Activated T-cell treated with anti-CD3 and anti-CD28 coated beads for 4 hours (primary cell): ENCODE measurements around the gene SULT4A1.

Source experiments
- DNase-seq: peaks from one replicate; pipeline ENCODE4 v3.0.0-alpha.2; 2020

Gene SULT4A1

GRCh38 chr22:43859621-43860020, 2.7 kb downstream of the SULT4A1 start:
- no peak for DNase-seq

- DNase-seq, result no peak
These were observed 3.1 kb downstream of the SULT4A1 start for GRCh38 chr22:43859176-43859575.

DNA sequence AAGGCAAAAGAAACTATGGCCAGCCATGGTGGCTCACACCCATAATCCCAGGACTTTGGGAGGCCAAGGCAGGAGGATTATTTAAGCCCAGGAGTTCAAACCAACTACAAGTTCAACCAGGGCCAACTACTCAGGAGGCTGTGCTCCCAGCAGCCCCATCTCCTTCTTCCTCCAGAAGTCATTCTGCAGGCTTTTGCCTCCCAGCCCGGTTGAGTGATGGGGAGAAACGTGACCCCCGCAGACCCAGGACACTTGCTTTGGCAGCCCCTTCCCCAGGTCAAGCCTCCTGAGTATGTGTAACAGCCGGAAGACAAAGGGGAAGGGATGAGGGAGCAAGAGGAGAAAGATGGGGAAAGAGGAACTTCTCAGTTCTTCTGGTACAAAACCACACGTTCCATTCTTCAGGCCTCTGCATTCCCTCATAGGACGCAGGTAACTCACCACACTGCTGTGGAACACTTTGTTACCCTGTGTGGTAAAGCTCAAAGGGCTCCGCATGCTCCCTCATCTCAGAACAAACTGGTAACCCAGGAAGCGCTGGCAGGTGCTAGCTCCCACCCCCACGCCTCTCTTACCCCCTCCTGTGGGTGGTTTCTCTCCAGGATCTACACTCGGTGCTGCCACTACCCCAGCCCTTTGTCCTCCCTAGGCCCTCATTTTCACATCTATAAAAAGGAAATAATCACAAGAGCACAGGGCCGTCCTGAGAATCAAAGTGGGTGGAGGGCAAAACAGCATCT, 4.0 kb downstream of the SULT4A1 start:
- no peak for DNase-seq

DNA sequence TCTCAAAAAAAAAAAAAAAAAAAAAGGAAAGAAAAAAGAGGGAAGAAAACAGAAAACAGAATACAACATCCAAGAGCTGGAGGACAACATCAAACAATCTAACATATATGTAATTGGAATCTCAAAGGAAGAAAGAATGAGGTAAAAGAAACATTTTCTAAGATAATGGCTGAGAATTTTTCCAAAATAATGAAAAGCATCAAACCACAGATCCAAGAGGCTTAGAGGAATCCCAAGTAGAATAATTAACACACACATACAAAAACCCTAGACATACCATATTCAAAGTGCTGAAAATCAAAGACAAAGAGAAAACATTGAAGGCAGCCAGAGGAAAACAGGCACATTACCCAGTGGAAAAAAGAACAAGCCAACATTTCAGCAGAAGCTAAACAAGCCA, 4.9 kb downstream of the SULT4A1 start:
- DNase-seq, result no peak

DNA sequence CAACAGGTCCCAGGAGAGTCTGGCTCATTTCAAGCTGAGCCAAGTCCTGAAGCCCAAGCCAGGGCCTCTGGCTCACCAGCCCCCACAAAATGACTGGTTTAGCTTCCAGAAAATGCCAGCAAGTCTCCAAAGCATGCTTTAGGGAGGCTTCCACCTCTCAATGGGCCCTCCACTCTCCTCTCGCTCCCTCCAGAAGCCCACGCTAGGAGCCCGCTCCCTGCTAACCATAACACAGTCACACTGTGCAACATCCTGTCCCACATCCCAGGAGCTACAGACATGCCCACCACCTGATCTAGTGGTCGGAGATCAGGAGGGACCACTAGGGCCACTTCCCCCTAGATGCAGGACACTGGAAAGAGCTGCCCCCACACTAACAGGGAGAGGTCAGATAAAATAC, 6.9 kb downstream of the SULT4A1 start:
- DNase-seq, result no peak

DNA sequence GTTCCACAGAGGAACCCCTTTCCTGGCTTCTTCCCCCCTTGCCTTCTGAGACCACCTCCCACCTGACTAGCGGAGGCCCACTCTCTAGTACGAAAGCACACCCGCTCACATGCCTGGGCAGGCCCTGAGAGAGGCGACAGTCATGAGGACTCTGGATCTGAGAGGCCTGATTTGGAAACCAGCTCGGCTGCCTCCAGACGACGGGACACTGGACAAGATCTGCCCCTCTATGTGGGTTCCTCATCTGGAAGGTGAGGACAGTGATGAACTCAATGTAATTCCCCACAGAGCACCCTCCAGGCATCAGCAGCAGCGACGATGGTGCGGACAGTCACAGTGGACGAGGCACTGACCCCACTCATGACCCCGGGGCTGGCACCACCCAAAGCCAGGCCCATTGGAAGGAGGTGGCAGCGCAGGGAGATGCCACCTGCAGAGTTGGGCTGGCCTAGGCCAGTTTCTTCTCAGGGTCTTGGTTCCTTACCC, 7.5 kb downstream of the SULT4A1 start:
- no peak for DNase-seq

DNA sequence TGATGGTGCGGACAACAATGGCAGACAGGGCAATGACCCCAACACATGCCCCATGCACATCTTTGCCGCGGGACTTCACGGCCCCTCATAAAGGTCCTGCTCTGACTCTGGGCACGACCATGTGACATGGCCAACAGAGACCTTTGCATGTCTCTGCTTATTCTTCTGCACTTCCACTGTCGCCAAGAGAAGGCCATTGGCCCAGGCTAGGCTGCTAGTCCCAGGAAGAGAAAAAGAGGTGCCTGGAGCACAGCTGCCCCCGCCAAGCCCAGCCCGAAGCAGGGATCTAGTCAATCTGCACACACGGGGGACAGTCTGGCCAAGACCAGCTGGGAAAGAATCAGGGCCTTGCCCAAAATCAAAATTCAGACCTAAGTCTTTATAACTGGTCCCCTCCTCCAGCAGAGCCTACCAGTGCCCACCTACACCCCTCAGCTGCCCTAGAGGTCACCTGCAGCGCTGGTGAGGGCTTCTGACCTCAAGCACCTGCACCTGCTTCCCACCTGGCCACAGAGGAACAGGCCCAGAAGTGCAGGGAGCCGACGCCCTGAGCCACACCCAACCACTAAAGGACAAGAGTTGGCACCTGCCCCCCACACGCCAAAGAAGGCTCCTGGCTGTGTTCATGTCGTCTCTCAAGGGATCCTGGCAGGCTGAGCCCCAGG, 8.1 kb downstream of the SULT4A1 start:
- DNase-seq, result no peak

DNA sequence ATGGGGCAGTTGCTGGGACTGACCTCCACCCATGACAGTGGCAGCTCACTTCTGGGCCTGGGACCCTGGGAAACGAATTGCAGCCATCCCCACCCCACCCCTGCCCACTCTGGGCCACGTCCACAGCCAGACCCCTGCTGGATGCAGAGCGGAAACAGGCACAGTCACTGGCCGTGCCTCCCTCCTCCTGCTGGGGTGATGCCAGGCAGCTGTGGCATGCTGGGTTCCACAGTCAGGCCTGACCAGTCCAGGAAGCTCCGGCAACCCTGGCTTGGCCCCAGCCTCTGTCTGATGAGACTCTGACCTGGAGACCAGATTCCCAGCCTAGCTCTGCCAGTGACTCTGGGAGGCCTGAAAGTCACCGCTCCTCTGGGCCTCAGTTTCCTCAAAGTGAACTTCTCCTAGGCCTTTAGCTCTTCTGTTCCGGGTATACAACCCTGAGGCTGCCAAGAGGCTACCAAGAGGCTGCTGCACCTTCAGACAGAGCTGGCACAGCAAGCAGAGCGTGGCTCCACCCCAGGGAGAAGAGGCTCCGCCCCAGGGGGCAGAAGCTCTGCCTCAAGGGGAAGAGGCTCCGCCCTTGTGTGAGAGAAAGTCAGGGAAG, 8.9 kb downstream of the SULT4A1 start:
- DNase-seq, result no peak

DNA sequence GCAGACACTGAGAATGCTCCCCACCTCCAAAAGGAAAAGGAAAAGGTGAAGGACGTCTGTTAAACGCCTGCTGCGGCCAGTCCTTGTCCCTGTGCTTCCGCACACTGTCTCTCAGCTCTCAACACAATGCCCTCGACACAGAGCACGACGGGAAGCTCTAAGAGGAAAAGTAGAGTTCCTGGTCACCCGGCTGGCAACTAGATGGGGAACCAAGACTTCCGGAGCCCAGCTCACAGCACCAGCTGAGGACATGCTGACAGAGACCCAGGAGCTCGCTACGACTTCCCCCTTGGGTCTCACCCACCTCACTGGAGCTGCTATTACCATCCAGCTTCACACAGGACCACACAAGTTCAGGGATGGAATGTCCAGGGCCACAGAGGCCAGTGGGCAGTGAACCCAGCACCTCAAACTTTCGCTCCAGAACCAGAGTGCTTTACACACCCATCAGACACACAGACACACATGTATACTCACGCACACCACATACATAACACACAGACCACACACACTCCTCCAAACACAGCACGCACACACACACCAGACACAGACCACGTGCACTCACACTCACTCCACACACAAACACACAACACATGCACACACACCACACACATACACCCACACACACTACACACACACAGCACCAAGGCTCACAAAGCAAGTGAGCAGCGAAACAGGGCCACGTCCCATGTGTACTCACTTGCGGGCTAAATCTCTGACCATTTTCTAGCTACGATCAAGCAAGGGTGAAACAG, 9.6 kb downstream of the SULT4A1 start:
- DNase-seq, result no peak

GRCh38 chr22:43851979-43852307, 10.4 kb downstream of the SULT4A1 start:
- no peak for DNase-seq

DNA sequence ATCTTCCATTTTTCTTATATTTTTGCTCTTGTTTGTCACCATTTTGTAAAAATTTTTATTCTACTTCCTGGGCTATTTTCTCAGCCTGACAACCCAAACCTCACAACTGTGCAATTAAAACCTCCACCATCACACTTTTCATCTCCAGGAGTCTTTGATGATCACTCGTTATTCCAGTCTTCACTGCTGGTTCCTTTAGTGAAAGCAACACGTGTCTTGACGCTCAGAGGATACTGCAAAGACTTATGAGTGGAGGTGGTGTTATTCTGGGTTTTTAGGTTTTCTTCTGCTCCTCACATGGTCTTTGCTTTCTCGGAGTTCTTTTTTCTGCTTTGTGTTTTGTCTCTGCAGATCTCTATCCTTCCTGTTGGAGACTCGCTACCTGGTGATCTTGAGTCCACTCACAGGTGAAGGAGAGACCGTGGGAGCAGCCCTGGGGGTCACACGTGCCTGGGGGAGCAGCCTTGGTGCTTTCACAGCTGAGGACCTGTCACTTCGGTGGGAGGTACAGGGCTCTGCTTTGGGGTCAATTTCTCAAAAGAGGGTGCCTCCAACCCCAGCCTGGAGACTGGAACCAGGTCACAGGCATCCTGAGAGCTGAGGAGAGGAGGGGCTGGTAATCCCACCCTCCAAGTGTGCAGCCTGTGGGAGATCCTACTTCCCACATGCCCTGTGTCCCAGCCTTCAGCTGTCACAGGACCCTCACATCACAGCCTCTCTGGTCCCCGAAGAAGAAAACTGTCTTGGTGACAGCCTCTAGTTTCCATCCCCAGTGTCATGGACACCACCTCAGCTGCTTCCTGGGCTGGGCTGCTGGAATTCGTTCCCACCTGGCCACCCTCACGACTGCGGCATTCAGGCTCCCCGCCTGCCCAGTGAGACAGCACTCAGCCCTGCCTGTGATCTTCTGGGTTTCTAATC, 11.0 kb downstream of the SULT4A1 start:
- DNase-seq, result no peak

DNA sequence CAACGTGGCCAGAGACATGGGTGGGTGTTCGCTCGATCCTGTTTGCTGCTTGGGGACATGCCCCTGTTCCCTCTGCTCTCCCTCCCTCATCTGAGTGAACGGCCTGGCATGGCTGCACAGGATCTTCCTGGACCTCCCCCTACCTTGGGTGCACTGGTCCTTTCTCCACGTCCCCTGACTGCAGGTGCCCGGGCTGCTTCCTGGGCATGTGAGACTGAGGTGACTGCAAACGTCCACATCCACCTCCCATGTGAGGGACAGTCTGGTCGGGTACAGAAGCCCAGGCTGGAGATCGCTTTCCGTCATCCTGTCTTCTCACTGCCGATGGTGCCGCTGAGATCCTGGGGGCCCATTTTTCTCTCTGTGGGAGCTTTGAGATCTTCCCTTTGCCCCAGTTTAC, 11.8 kb downstream of the SULT4A1 start:
- no peak for DNase-seq

- no peak for DNase-seq
These were observed 12.6 kb downstream of the SULT4A1 start for GRCh38 chr22:43849731-43850130.

- no peak for DNase-seq
These were observed 13.7 kb downstream of the SULT4A1 start for GRCh38 chr22:43848366-43849171.

DNA sequence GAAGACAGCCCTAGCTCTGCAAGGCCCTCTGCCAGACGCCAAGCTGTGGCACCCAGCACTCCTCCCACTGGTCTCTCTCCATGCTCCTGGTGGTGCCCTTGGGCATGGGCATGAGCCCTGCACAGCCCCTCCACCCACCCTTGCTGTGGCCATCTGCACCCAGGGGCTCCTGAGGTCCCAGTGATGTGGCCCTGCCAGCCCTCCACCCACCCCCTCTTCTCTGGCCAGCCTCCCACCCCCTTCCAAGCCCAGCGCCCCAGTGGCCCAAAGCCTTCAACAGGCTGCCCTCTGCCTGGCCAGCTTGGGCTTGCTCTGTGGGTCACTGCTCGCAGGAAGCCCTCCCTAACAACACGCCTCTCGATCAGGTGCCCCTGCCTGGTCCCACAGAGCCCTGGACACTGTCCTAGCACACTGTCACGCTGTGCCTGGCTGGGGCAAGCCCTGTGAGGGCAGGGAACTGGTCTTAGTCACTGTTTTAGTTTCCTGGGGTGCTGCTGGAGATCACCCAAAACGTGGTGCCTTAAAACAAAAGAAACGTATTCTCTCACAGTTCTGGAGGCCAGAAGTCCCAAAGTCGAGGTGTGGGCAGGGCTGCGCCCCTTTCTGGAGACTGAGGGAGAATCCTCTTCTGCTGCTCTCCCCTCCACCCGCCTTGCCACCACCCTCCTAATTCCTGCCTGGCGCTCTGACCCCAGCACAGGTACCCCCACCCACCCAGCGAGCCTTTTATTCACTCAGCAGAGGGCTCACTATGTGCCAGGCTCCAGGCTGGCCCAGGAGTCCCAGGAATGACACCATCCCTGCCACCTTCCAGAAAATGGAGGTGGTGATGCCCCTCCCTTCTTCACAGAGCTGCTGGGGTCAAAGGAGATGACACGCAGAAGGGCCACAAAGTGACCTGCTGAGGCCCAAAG, 14.7 kb downstream of the SULT4A1 start:
- DNase-seq, result no peak

GRCh38 chr22:43846966-43847365, 15.3 kb downstream of the SULT4A1 start:
- no peak for DNase-seq

- no peak for DNase-seq
These were observed 16.3 kb downstream of the SULT4A1 start for GRCh38 chr22:43845981-43846380.

DNA sequence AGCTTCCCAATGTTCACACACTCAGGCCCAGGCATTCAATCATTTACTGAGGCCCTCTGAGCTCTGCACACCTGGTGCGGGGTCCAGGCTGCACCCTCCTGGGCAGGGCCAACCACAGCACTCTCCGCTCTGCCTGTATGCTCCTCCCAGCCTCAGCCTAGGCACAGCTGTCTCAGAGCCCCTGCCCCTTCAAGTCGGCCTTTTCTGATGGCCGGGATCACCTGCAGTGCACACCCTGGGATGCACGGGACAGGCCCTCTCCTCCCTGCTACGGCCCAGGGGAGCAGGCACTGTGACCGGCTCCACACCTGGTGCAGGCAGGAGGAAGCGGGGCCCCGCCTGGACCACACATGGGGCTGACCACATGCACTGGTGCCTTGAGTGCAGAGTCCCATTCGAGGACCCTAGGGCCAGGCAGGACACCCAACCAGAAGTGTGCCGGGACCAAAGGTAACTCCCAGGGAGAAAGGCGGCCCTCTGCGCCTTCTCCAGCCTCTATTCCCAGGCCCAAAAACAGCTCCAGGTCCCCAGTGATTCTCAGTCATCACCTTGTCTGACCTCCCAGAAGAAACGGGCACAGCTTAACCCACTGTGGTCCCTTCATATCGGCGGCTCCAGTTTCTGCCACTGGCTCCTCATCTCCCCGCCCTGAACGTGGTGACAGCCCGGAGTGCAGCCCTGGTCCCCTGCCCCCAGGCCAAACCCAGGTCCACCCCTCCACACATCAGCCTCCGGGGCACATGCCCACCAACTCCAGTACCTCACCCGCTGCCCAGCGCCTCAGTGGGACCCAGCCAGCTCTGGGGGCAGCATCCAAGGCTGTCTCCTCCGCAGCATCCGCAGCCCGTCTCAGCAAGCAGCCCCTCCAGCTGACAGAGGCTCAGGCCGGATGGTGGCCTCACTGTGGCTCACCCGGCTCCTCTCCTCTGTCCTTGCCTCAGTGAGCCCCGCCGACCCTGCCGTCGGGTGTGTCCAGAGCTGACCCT, 17.5 kb downstream of the SULT4A1 start:
- no peak for DNase-seq
